ENCODE data around the gene ACSL4.
"Not testable (repeated sequence)": the region's sequence is repeated elsewhere in the genome, so short reads cannot be mapped to it uniquely, and the experiment has no call there.

ACSL4 gene

GRCh38 chrX:109728173-109728535, 4.9 kb downstream of the ACSL4 start:
- DNase-seq (ENCODE audit: low read depth): no peak

- not testable (repeated sequence) for DNase-seq (ENCODE audit: low read depth)
Measured at GRCh38 chrX:109724971-109725370, 8.1 kb downstream of the ACSL4 start.

- no peak for DNase-seq (ENCODE audit: low read depth)
Measured at GRCh38 chrX:109720947-109721346, 12.1 kb downstream of the ACSL4 start.

GRCh38 chrX:109719264-109719663, 13.8 kb downstream of the ACSL4 start:
- no peak for DNase-seq (ENCODE audit: low read depth)

DNA sequence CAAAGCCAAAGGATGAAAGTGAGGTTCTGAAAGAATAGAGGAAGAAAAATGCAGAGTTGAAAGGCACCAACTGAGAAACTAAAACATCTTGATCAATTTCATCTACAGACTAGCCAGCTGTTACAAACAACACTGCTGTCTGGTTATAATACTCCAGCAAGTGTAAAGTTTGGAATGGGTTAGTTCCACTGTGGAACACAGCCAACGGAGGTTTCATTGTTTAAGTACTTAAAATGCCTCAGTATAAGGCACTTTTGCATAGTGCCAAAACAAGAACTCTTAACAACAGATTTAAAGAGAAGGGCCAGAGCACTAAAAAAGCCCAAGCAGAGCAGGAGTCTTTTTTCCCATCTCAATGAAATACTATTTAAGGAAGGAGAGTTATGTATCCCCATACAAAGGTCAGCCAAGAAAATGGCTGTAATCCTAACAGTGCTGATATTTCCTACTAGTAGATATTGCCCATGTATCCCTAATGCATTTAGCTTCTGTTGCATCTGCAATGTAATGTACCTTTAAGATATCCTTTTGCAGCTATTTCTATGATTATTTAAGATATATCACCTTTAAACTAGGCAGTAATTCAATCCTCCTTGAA, 16.5 kb downstream of the ACSL4 start:
- DNase-seq (ENCODE audit: low read depth): no peak

GRCh38 chrX:109714340-109714958, 18.6 kb downstream of the ACSL4 start:
- no peak for DNase-seq (ENCODE audit: low read depth)

GRCh38 chrX:109710181-109710580, 22.9 kb downstream of the ACSL4 start:
- DNase-seq (ENCODE audit: low read depth): no peak

DNA sequence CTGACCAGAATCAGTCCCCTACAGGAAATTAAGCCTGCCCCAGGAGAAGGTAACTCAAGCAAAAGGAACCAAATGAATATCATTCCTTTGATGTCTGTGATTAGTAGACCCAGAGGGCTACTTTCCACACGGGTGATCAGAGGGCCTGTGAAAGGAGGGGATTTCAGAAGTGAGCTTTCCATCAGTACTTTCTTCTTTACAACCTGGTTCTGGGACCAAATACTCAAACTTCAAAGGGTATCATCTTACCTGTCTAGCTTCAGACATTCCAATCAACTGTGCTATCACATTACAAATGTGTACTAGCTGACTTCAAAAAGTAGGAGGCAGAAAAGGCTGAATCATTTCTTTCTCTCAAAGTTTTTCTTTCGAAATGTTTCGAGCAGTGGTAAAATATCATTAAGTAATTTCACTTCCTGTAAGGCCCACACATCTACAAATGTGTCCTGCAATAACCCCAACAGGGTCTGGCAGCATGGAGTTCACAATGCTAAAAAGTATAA, 23.9 kb downstream of the ACSL4 start:
- no peak for DNase-seq (ENCODE audit: low read depth)

GRCh38 chrX:109707720-109708119, 25.3 kb downstream of the ACSL4 start:
- DNase-seq (ENCODE audit: low read depth): no peak

DNA sequence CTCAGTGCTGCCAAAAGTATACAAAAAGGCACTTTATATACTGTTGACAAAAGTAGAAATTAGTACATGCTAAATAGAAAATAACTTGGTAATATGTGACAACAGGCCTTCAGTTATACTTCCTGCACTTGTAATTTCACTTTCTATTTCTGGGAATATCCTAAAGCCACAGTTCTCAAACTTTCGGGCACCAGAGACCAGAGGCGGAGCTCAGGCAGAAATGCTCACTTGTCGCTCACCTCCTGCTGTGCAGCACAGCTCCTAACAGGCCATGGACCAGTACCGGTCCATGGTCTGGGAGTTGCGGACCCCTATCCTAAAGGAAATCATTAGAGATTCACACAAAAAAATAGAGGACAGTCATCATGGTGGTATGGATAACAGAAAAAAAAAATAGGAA, 25.7 kb downstream of the ACSL4 start:
- DNase-seq (ENCODE audit: low read depth): no peak

GRCh38 chrX:109704563-109704962, 28.5 kb downstream of the ACSL4 start:
- no peak for DNase-seq (ENCODE audit: low read depth)

GRCh38 chrX:109697855-109698254, 35.2 kb downstream of the ACSL4 start:
- no peak for DNase-seq (ENCODE audit: low read depth)

DNA sequence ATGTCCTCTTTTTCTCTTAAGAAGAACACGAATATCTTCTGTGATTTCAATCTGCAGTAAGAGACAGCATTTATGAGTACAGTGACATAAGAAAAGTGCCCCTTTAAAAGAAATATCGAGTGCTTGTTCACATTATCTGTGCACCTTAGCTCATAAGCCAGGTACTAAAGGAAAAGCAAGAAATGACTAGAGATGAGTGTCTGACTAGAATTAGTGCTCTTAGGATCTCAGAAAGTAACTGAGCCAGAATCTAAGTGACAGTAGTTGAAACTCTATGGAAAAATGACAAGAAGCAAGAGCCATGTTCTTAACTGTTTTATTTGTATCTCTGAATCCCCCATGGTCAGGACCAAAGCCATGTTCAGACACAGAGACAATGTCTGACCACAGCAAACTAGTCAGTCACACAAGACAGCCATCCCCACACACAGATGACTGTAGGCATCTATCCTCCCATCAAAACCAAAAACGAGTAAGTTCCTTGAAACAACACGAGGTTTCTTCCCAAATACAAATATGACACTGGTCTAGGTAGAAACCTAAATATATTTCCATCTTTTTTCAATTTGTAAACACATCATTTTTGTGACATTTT, 36.8 kb downstream of the ACSL4 start:
- no peak for DNase-seq (ENCODE audit: low read depth)

- DNase-seq (ENCODE audit: low read depth): no peak
Measured at GRCh38 chrX:109695637-109696036, 37.4 kb downstream of the ACSL4 start.

DNA sequence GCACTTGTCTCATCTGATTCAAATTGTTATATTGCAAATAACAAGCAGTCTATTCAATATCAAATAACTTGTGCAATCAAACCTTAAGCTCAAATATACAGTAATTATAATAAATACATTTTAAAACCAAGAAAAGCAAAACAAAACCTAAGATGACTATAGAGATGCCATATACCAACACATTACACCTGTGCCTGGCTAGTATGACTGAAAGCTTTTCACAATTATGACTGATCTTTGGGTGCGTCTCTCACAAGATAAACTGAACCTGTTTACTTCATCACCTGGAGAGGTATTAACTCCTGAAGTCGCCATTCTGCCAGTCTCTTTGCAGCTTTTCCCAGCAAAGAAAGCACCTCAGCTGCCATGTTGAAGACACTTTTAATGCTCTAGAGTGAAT, 41.3 kb downstream of the ACSL4 start:
- DNase-seq (ENCODE audit: low read depth): no peak

DNA sequence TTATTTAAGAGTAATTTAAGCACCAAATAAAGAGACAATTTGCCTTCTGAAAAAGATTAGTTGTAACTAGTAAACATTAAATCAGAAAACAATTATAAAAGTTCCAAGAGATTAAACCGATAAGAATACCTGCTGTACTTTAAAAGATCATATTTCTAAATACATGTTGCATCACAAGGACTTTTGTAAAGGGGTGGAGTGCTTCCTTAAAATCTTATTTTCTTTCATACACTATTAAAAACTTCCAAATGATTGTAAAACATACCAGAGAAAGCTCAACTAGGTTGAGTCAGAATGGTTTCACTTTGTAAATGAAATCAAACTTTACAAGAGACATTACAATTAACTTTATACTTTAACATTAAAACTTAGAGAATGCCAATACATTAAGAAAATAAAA, 41.8 kb downstream of the ACSL4 start:
- DNase-seq (ENCODE audit: low read depth): no peak

GRCh38 chrX:109687903-109688302, 45.2 kb downstream of the ACSL4 start:
- no peak for DNase-seq (ENCODE audit: low read depth)

DNA sequence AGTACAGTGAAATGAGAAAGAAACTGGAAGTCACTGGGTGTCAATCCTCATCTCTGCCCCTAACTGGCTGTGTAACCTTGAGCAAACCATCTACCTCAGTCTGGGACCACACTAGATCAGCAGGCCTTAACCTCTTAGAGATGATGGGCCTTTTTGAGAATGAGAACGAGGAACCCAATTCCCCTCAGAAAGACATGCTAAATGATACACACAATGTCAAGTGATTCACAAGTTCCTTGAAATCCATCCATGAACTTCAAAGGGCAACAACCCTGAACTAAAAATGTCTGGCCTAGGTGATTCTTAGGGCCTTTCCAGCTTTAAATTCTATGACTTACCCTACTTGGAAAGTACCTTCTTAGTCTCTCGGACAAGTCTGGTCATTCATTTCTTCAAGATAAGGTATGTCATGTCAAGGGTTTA, 47.4 kb downstream of the ACSL4 start:
- DNase-seq (ENCODE audit: low read depth): no peak

DNA sequence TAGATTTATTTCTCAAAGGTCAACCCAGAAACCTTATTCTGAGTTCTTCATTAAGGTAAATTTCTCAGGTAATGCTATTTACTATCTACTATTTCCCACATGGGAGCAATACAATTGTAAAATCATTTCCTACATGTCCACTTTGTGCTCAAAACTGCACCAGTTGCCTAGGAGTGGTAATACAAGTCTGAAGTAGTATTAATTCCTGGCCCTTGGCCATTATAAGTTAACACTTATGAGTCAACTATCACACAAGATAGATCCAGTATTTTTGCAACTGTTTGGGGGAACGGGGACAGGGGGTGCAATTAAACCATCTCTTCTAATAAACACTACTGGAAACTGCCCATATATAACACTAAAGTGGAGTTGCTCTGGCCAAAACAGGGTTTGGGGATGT, 48.9 kb downstream of the ACSL4 start:
- no peak for DNase-seq (ENCODE audit: low read depth)

- DNase-seq (ENCODE audit: low read depth): no peak
Measured at GRCh38 chrX:109681475-109682081, 51.5 kb downstream of the ACSL4 start.

DNA sequence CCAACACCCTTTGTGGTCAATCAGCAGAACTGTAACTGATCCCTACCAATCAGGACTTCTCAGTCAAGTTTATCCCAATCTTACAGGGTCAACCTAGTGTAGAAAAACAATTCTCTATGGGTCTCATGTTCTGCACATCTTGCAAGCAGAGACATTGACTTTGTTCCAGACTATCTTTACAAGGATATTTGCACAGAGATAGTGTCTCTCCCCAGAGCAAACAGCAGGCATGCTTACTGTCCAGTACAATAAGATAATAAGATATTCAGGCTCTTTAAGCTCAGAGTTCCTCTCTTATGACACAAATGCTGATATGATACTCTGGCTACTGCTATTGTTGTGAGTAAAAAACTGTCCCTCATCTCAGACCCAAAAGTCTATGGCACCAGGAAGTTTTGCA, 53.2 kb downstream of the ACSL4 start:
- no peak for DNase-seq (ENCODE audit: low read depth)

DNA sequence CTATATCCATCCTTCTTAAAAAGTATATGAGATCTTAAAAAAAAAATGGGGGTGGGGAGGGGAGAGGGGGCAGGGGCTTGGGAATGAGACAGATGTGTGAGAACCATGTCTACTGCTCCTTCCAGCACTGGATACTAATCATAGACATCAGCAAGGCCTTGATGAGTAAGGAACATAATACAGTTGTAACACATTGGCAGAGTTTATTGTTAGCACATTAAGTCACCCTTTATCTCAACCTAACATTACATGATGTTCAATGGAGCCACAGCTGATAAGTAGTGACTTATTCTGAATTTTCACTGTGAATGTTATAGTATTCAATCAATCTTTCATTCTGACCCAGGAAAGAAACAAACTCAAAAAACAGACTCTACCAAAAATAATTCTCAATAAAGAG, 60.8 kb downstream of the ACSL4 start:
- DNase-seq (ENCODE audit: low read depth): no peak

DNA sequence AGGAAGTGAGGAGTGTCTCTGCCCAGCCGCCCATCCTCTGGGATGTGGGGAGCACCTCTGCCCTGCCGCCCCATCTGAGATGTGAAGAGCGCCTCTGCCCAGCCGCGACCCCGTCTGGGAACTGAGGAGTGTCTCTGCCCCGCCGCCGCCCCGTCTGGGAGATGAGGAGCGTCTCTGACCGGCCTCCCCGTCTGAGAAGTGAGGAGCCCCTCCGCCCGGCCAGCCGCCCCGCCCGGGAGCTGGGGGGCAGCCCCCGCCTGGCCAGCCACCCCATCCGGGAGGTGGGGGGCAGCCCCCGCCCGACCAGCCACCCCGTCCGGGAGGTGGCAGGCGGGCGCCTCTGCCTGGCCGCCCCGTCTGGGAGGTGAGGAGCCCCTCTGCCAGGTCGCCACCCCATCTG, 61.9 kb downstream of the ACSL4 start:
- DNase-seq (ENCODE audit: low read depth): not testable (repeated sequence)
